A673 (cell line): ENCODE results near the gene CTSZ. TPM values are rescaled to one million over a fixed set of nuclear protein-coding genes. Genes with fewer than 3 reads are reported as not detected.
A peak's percentile ranks its signal among the peaks of the same experiment; 100 is the strongest.
"Not testable (repeated sequence)": the region's sequence is repeated elsewhere in the genome, so short reads cannot be mapped to it uniquely, and the experiment has no call there.

Experiments used
- BruUV-seq: library from RNA; stranded (reverse); fragments of 400-500 nt; replicated peaks from 2 replicates; lab custom pipeline; 2021; lab: Mats Ljungman, UMichigan
- CTCF ChIA-PET: fragments of 300-600 bp; sonication (Branson Sonifier 250); formaldehyde crosslinking; loops from one replicate; lab custom pipeline; 2022; ENCODE audit warnings: antibody characterized with exemption; lab: Charles Lee
- POLR2A ChIA-PET: fragments of 300-600 bp; sonication (Branson Sonifier 250); formaldehyde crosslinking; loops from one replicate; lab custom pipeline; 2022; ENCODE audit warnings: antibody characterized with exemption; ENCODE audit not compliant: low non-redundant PET; lab: Charles Lee
- DNase-seq: peaks from one replicate; pipeline ENCODE4 v3.0.0-alpha.2; 2015; ENCODE audit warnings: low spot score
- H3K27ac ChIP-seq: fragments of 200-600 bp; sonication (generic); 2 replicates; pipeline ENCODE4 v1.5.1; 2016; ENCODE audit warnings: mixed run types, low read depth, mild to moderate bottlenecking, mixed read lengths, antibody characterized with exemption, low read length; ENCODE audit not compliant: poor library complexity, severe bottlenecking
- H3K27me3 ChIP-seq: fragments of 200-600 bp; sonication (generic); replicated peaks from 2 replicates; pipeline ENCODE4 v1.6.1; 2017; ENCODE audit warnings: mixed run types, low read depth, mild to moderate bottlenecking, mixed read lengths, antibody characterized with exemption, low read length; ENCODE audit not compliant: insufficient read depth, poor library complexity
- H3K36me3 ChIP-seq: fragments of 200-600 bp; sonication (generic); 2 replicates; pipeline ENCODE4 v1.6.1; 2016; ENCODE audit warnings: mixed run types, mild to moderate bottlenecking, mixed read lengths, antibody characterized with exemption, low read length; ENCODE audit not compliant: insufficient read depth, poor library complexity, severe bottlenecking
- H3K4me1 ChIP-seq: fragments of 200-600 bp; sonication (generic); 2 replicates; pipeline ENCODE4 v1.6.1; 2017; ENCODE audit warnings: mixed run types, mild to moderate bottlenecking, mixed read lengths, antibody characterized with exemption, low read length; ENCODE audit not compliant: insufficient read depth, poor library complexity, severe bottlenecking
- H3K4me3 ChIP-seq: fragments of 200-600 bp; sonication (generic); 2 replicates; pipeline ENCODE4 v1.5.1; 2016; ENCODE audit warnings: low read depth, mixed run types, mild to moderate bottlenecking, mixed read lengths, low read length; ENCODE audit not compliant: poor library complexity, severe bottlenecking
- H3K9me3 ChIP-seq: fragments of 200-600 bp; sonication (generic); 2 replicates; pipeline ENCODE4 v1.6.1; 2016; ENCODE audit warnings: mixed run types, low read depth, mild to moderate bottlenecking, mixed read lengths, antibody characterized with exemption, low read length; ENCODE audit not compliant: poor library complexity, severe bottlenecking
- CTCF ChIP-seq: fragments of 300-800, 200-600 bp; sonication (generic); conservative IDR thresholded peaks from 2 replicates; pipeline ENCODE4 v1.5.1; 2017; ENCODE audit warnings: low read depth, mild to moderate bottlenecking, antibody characterized with exemption, low read length, moderate library complexity, mixed read lengths
- EZH2 ChIP-seq: fragments of 200-600 bp; sonication (generic); IDR thresholded peaks from 2 replicates; pipeline ENCODE4 v1.6.1; 2017; ENCODE audit warnings: borderline replicate concordance, low read depth, mild to moderate bottlenecking, mixed read lengths, antibody characterized with exemption, low read length; ENCODE audit not compliant: poor library complexity, severe bottlenecking
- intact Hi-C: fragments of 100-400 bp; cut with micrococcal nuclease; formaldehyde crosslinking; loops from one replicate; pipeline ENCODE4 v1.10.0; 2022; ENCODE audit not compliant: unreplicated experiment
- total RNA-seq: library from RNA; stranded (reverse); gene quantifications from 2 replicates; pipeline ENCODE4 v1.2.3, GENCODE V29; 2021

Gene CTSZ
- total RNA-seq, 1 experiment from 2014 or later = 1.2 TPM

GRCh38 chr20:59043698-59044097 is 36.6 kb upstream of the CTSZ start:
- H3K4me3 ChIP-seq = no peak overlapping the region
- intact Hi-C loops = no loop called here
- H3K27me3 ChIP-seq = no peaks in the 10 kb centered on the region
- no peaks in the 10 kb centered on the region for H3K36me3 ChIP-seq
- DNase-seq = no peak
- TF ChIP-seq CTCF = no peak
- TF ChIP-seq EZH2 = no peak
- BruUV-seq = no TSS peak
- POLR2A ChIA-PET = no interaction called here
- H3K4me1 ChIP-seq = peaks cover 4% of the 10 kb centered on the region
- H3K27ac ChIP-seq = no peak overlapping the region
- CTCF ChIA-PET = no interaction called here
- H3K9me3 ChIP-seq = no peaks in the 10 kb centered on the region

DNA sequence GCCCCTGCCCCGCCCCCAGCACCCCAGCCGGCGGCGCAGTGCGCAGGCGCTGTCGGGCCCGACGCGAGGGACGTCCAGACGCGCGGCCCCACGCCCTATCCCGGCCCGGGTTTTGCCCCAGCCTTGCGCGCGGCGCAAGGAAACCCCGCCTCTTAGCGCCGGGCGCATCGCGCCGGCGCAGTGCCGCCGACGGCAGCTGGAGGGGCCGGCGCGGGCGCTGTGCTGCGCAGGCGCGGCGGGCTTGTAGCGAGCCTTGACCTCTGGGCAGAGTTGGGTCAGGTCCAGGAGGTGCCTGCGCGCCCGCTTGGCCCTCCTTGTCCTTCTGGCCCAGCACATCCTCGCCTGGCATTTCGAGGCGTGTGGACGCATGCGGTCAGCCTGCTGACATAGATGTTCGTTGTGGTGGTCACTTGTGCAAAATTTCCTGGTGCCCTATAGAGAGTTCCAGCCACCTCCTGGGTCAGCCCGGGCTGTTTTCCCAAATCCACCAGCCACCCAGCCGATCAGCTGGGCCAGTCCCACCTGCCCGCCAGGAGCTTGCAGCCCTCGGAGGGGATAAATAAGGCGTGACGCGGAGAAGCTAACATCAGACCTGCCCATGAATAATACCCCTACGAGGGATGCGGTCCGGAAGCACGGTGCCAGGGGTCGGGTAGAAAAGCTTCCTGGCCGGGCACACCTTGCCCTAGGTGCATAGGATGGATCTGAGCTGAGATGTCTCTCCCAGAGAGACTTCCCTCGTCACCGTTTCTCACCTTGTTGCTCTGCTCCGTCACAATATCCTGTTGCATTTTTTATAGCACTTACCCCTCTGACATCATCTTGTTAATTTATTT is 36.0 kb upstream of the CTSZ start:
- POLR2A ChIA-PET = no interaction called here
- TF ChIP-seq CTCF (no peak), EZH2 (no peak)
- no TSS peak for BruUV-seq
- H3K27me3 ChIP-seq = no peaks in the 10 kb centered on the region
- peak; percentile 94 for DNase-seq
- no peaks in the 10 kb centered on the region for H3K9me3 ChIP-seq
- CTCF ChIA-PET = no interaction called here
- peak overlapping the region; percentile 80 for H3K4me3 ChIP-seq
- intact Hi-C loops = no loop called here
- H3K36me3 ChIP-seq = peaks cover 5% of the 10 kb centered on the region
- peak overlapping the region; percentile 79 for H3K27ac ChIP-seq
- H3K4me1 ChIP-seq = peaks cover 4% of the 10 kb centered on the region

DNA sequence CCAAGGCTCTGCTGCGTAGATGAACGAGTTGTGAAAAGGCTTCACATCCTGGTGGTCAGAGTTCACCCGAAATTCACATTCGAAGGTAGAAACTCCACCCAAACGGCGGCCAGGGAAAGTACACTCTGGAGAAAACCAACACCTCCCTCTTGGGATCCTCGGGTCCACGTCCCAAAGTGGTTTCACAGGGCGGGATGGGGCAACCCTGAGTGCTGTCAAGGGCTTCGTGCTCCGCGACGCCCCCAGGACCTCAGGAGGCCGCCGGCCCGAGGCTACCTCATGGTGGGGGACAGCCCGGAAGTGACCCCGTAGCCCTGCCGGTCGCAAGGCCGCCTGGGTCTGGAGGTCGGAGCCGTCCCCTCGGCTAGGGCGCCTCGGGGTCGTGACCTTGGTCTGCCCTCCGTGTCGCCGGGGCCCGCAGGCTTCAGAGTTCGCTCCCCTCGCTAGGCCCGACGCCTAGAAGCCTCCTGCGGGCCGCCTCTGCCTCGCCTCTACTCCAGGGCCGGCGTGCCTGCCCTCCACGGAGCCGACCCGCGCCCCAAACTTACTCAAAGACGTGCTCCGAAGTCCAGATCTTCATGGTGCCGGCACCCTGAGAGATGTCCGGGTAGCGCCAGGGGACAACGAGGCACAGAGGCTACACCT is 35.2 kb upstream of the CTSZ start, which contains the start of gene PRELID3B:
PRELID3B (minus strand) TSS at position 636 of the 645 bp plus-strand sequence; CDS start at position 580, 56 bp downstream.
- peaks cover 4% of the 10 kb centered on the region for H3K4me1 ChIP-seq
- H3K36me3 ChIP-seq = peaks cover 12% of the 10 kb centered on the region
- peak; percentile 33 for DNase-seq
- peak within 1 kb of the TSS; percentile 80 for H3K4me3 ChIP-seq
- ChIA-PET CTCF (no interaction called here), POLR2A (no interaction called here)
- intact Hi-C loops = no loop called here
- no peaks in the 10 kb centered on the region for H3K9me3 ChIP-seq
- BruUV-seq = no TSS peak
- peak within 1 kb of the TSS; percentile 79 for H3K27ac ChIP-seq
- TF ChIP-seq EZH2 (no peak), CTCF (no peak)
- H3K27me3 ChIP-seq = no peaks in the 10 kb centered on the region

DNA sequence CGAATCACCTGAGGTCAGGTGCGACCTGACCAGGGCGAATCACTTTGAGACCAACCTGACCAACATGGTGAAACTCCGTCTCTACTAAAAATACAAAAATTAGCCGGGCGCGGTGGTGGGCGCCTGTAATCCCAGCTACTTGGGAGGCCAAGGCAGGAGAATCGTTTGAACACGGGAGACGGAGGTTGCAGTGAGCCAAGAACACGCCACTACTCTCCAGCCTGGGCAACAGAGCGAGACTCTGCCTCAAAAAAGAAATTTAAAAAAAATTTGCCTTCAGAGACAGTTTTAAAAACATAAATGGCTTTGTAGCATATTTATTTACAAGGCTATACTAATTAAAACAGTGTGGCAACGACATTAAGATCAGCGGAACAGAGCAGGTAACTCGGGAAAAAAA is 34.4 kb upstream of the CTSZ start:
- DNase-seq, CTCF ChIA-PET, POLR2A ChIA-PET, H3K27me3 ChIP-seq, H3K9me3 ChIP-seq, intact Hi-C loops, H3K4me1 ChIP-seq: not testable (repeated sequence)
- Histone ChIP-seq H3K4me3 (peak overlapping the region; percentile 80), H3K27ac (peak overlapping the region; percentile 79), H3K36me3 (peaks cover 19% of the 10 kb centered on the region)
- BruUV-seq = TSS peak; percentile 26
